Muscle layer of duodenum (tissue), 2 donors: ENCODE data around the gene MTHFD1.
"Not testable (repeated sequence)": the region's sequence is repeated elsewhere in the genome, so short reads cannot be mapped to it uniquely, and the experiment has no call there.

Experiments
- H3K27ac ChIP-seq: one replicate; pipeline ENCODE4 v1.7.0; 2013; ENCODE audit warnings: mild to moderate bottlenecking, low read length
- H3K27me3 ChIP-seq: one replicate; pipeline ENCODE4 v1.7.0; 2013; ENCODE audit warnings: low read depth, mild to moderate bottlenecking, control low read depth, low read length
- H3K36me3 ChIP-seq, 2 donors: one replicate each; pipeline ENCODE4 v1.7.0; 2013; ENCODE audit warnings: low read length in 2 of 2, control low read depth in 1 of 2, mild to moderate bottlenecking in 1 of 2; ENCODE audit not compliant: insufficient read depth in 2 of 2, control insufficient read depth in 1 of 2
- H3K4me1 ChIP-seq, 2 donors: one replicate each; pipeline ENCODE4 v1.7.0; 2013; ENCODE audit warnings: low read length in 2 of 2, mild to moderate bottlenecking in 2 of 2, control low read depth in 1 of 2, moderate library complexity in 1 of 2; ENCODE audit not compliant: insufficient read depth in 2 of 2, control insufficient read depth in 1 of 2
- H3K4me3 ChIP-seq, 2 donors: one replicate each; pipeline ENCODE4 v1.7.0; 2013; ENCODE audit warnings: low read length in 2 of 2, low read depth in 1 of 2, mild to moderate bottlenecking in 1 of 2
- H3K9me3 ChIP-seq, 2 donors: one replicate each; pipeline ENCODE4 v1.7.0; 2013; ENCODE audit warnings: low read length in 2 of 2, control low read depth in 1 of 2, mild to moderate bottlenecking in 1 of 2; ENCODE audit not compliant: control insufficient read depth in 1 of 2
- donor health status: healthy.

The MTHFD1 gene

GRCh38 chr14:64387782-64388532 is at the start of gene MTHFD1:
Gene MTHFD1, plus strand, starts transcription at chr14:64388353. Its CDS starts 75 bp downstream, at chr14:64388428.
- H3K27me3 ChIP-seq: no peaks in the 10 kb centered on the region
- H3K9me3 ChIP-seq: no peaks in the 10 kb centered on the region
- peaks cover 0 to 19% of the 10 kb centered on the region in 2 donors for H3K4me1 ChIP-seq
- H3K36me3 ChIP-seq: peaks cover 0 to 6% of the 10 kb centered on the region in 2 donors
- peak within 1 kb of the TSS; percentile 87 to 94 for H3K4me3 ChIP-seq
- H3K27ac ChIP-seq: peak within 1 kb of the TSS; percentile 49

- H3K9me3 ChIP-seq: peaks cover 0 to 8% of the 10 kb centered on the region in 2 donors
- H3K27me3 ChIP-seq: no peaks in the 10 kb centered on the region
- H3K4me3 ChIP-seq: peak overlapping the region; percentile 82 to 86
- H3K36me3 ChIP-seq: no peaks in the 10 kb centered on the region
- peak overlapping the region; percentile 64 for H3K27ac ChIP-seq
- peaks cover 0 to 9% of the 10 kb centered on the region in 2 donors for H3K4me1 ChIP-seq
These were observed 49.4 kb upstream of the MTHFD1 start for GRCh38 chr14:64338616-64339316.

- no peaks in the 10 kb centered on the region for H3K27me3 ChIP-seq
- peaks cover 0 to 8% of the 10 kb centered on the region in 2 donors for H3K9me3 ChIP-seq
- H3K27ac ChIP-seq: no peak overlapping the region
- peak overlapping the region in 1 of 2 donors; percentile 17 for H3K4me3 ChIP-seq
- H3K4me1 ChIP-seq: peaks cover 0 to 9% of the 10 kb centered on the region in 2 donors
- H3K36me3 ChIP-seq: no peaks in the 10 kb centered on the region
These were observed 47.5 kb upstream of the MTHFD1 start for GRCh38 chr14:64340560-64341196.

- no peak overlapping the region for H3K4me3 ChIP-seq
- H3K36me3 ChIP-seq: no peaks in the 10 kb centered on the region
- H3K27ac ChIP-seq: no peak overlapping the region
- H3K9me3 ChIP-seq: no peaks in the 10 kb centered on the region
- no peaks in the 10 kb centered on the region for H3K27me3 ChIP-seq
- H3K4me1 ChIP-seq: no peaks in the 10 kb centered on the region
These were observed 40.4 kb upstream of the MTHFD1 start for GRCh38 chr14:64347748-64348147.

GRCh38 chr14:64349741-64350490 is 38.2 kb upstream of the MTHFD1 start:
- H3K27ac ChIP-seq: no peak overlapping the region
- no peaks in the 10 kb centered on the region for H3K4me1 ChIP-seq
- no peaks in the 10 kb centered on the region for H3K9me3 ChIP-seq
- H3K36me3 ChIP-seq: no peaks in the 10 kb centered on the region
- H3K4me3 ChIP-seq: no peak overlapping the region
- H3K27me3 ChIP-seq: no peaks in the 10 kb centered on the region

GRCh38 chr14:64363265-64363846 is 24.8 kb upstream of the MTHFD1 start:
- H3K9me3 ChIP-seq: no peaks in the 10 kb centered on the region
- no peak overlapping the region for H3K4me3 ChIP-seq
- no peaks in the 10 kb centered on the region for H3K27me3 ChIP-seq
- H3K36me3 ChIP-seq: no peaks in the 10 kb centered on the region
- H3K27ac ChIP-seq: no peak overlapping the region
- no peaks in the 10 kb centered on the region for H3K4me1 ChIP-seq

- Histone ChIP-seq H3K4me3 (no peak overlapping the region), H3K27me3 (no peaks in the 10 kb centered on the region), H3K9me3 (no peaks in the 10 kb centered on the region), H3K27ac (no peak overlapping the region), H3K36me3 (no peaks in the 10 kb centered on the region), H3K4me1 (no peaks in the 10 kb centered on the region)
These were observed 23.2 kb upstream of the MTHFD1 start for GRCh38 chr14:64364907-64365306.

- H3K4me3 ChIP-seq, H3K27ac ChIP-seq, H3K4me1 ChIP-seq, H3K9me3 ChIP-seq, H3K27me3 ChIP-seq, H3K36me3 ChIP-seq: not testable (repeated sequence)
These were observed 22.7 kb upstream of the MTHFD1 start for GRCh38 chr14:64365358-64365889.

GRCh38 chr14:64369201-64369600 is 19.0 kb upstream of the MTHFD1 start:
- Histone ChIP-seq H3K36me3 (no peaks in the 10 kb centered on the region), H3K27me3 (no peaks in the 10 kb centered on the region), H3K27ac (no peak overlapping the region), H3K9me3 (no peaks in the 10 kb centered on the region), H3K4me1 (no peaks in the 10 kb centered on the region), H3K4me3 (no peak overlapping the region)

- H3K36me3 ChIP-seq: peaks cover 0 to 6% of the 10 kb centered on the region in 2 donors
- H3K27me3 ChIP-seq: no peaks in the 10 kb centered on the region
- H3K9me3 ChIP-seq: no peaks in the 10 kb centered on the region
- peaks cover 0 to 19% of the 10 kb centered on the region in 2 donors for H3K4me1 ChIP-seq
- H3K4me3 ChIP-seq: peak overlapping the region; percentile 87 to 94
- H3K27ac ChIP-seq: peak overlapping the region; percentile 45
These were observed 846 bp upstream of the MTHFD1 start for GRCh38 chr14:64387232-64387781.
